Tibial artery (tissue), 4 donors: ENCODE results near the gene HS1BP3.

Experiments
- DNase-seq, 2 donors: peaks; one replicate each; pipeline ENCODE4 v3.0.0-alpha.2; 2019
- H3K27ac ChIP-seq, 2 donors: fragments of 200-600 bp; sonication (generic) in 1 of 2; 1 replicate in 1 of 2; 2 replicates in 1 of 2; pipeline ENCODE4 v1.5.1; 2018 to 2019; ENCODE audit warnings: mild to moderate bottlenecking in 1 of 2
- H3K27me3 ChIP-seq, 2 donors: fragments of 200-600 bp; sonication (generic) in 1 of 2; one replicate each; pipeline versions ENCODE4 v1.5.1 to v1.6.0; 2016 to 2019
- H3K36me3 ChIP-seq, 3 donors: fragments of 200-600 bp; sonication (generic) in 2 of 3; one replicate each; pipeline ENCODE4 v1.5.1; 2016 to 2019; ENCODE audit warnings: mild to moderate bottlenecking in 2 of 3
- H3K4me1 ChIP-seq, 4 donors: fragments of 200-600 bp; sonication (generic) in 2 of 4; 1 replicate in 3 of 4; 2 replicates in 1 of 4; pipeline ENCODE4 v1.5.1; 2016 to 2019
- H3K4me3 ChIP-seq, 2 donors: fragments of 200-600 bp; sonication (generic) in 1 of 2; 1 replicate in 1 of 2; 2 replicates in 1 of 2; pipeline ENCODE4 v1.5.1; 2018 to 2019; ENCODE audit warnings: mild to moderate bottlenecking in 2 of 2
- H3K9me3 ChIP-seq, 3 donors: fragments of 200-600 bp; sonication (generic) in 1 of 3; one replicate each; pipeline ENCODE4 v1.5.1; 2016 to 2019
- CTCF ChIP-seq, 2 experiments: fragments of 200-600 bp in 1 of 2; fragments of 450-650 bp in 1 of 2; IDR thresholded peaks; one replicate each; pipeline ENCODE4 v1.5.1; 2017 to 2019; ENCODE audit warnings: antibody characterized with exemption in 2 of 2, mild to moderate bottlenecking in 1 of 2, moderate library complexity in 1 of 2
- intact Hi-C: fragments of 100-400 bp; cut with DNase I; formaldehyde crosslinking; loops from one replicate; pipeline ENCODE4 v1.15.0; 2023; ENCODE audit warnings: low total_unique reads

Gene HS1BP3

DNA sequence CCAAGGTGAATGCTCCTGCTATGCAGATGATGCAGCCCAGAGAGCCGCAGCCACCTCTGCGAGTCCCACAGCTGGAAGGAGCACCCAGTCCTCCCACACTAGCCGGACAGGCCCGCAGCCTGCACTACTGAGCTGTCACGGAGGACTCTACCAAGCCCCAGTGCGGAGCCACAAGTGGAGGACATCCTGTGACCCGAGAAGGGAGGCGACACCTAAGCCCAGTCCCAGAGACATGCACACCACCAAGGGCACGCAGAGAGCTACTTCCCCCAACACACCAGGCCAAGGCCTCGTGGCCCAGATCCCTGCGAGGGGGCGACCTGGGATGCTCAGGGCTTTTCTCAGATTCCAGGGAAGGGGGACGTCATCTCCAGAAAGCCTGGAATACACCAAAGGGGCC is 12.9 kb downstream of the HS1BP3 start:
- peak overlapping the region; percentile 95 to 98 for H3K27ac ChIP-seq
- TF ChIP-seq CTCF (IDR thresholded peaks at IDR 0.05) = no peak
- H3K4me1 ChIP-seq = peaks cover 3 to 98% (median 73%) of the 10 kb centered on the region in 4 donors

GRCh38 chr2:20637147-20637546 is 13.8 kb downstream of the HS1BP3 start:
- intact Hi-C loops = loop anchor here (2.0 kb wide), 1 partner anchor 194 kb away; no protein-coding TSS in a partner anchor
- Histone ChIP-seq H3K9me3 (no peaks in the 10 kb centered on the region), H3K27me3 (no peaks in the 10 kb centered on the region), H3K27ac (peak overlapping the region; percentile 95 to 98), H3K36me3 (peaks cover 5 to 38% (median 9%) of the 10 kb centered on the region in 3 donors), H3K4me3 (no peak overlapping the region), H3K4me1 (peaks cover 3 to 91% (median 68%) of the 10 kb centered on the region in 4 donors)
- DNase-seq = peak; percentile 83 to 96
- TF ChIP-seq CTCF (IDR thresholded peaks at IDR 0.05) = no peak

More for the DNA sequence above, 12.9 kb downstream of the HS1BP3 start:
- Histone ChIP-seq H3K27me3 (no peaks in the 10 kb centered on the region), H3K4me3 (no peak overlapping the region), H3K9me3 (no peaks in the 10 kb centered on the region), H3K36me3 (peaks cover 5 to 37% (median 12%) of the 10 kb centered on the region in 3 donors)
- intact Hi-C loops = no loop called here
- no peak for DNase-seq

DNA sequence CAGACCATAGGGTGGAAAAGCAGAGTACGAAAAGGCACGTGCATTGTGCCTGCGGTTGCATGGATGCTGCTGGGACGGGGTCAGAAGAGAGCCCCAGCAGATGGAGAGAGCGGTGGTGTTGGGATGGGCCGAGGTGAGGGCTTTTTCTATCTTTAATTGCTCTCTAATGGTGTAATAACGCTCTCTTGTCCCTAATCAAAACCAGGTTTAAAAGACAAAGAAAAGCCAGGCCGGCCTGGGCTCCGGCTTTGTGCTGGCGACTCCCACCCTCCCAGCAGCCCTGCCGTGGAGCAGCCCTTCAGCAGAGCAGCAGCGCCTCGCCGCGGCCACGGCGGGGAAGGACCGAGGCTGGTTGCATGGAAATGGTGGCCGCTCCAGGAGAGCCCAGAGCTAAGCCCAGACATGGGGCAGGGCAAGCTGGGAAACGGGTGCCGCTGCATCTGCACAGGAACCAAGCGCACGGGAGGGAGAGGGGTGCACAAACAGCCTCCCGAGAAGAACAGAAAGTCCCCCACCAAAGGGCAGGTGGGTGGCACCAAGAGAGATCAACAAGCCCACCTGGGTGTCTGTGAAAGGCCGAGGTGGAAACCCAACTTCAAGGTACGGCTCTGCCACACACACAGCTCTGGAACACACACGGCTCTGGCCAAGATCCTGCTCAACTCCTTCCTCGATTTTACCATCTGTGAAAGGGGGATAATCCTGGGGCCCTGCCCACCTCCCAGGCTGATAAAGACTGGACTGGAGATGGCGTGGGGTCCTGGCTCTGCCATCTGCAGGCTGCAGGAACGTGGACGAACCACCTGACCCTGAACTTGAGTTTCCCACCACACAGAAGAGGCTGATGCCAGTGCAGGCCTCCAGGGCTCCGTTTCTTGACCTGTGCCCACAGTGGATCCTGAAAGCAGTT is 15.0 kb downstream of the HS1BP3 start:
- peaks cover 5 to 42% (median 9%) of the 10 kb centered on the region in 3 donors for H3K36me3 ChIP-seq
- H3K4me3 ChIP-seq = peak overlapping the region in 1 of 2 donors; percentile 30
- peaks cover 0 to 84% (median 57%) of the 10 kb centered on the region in 4 donors for H3K4me1 ChIP-seq
- peak; percentile 96 for TF ChIP-seq CTCF (IDR thresholded peaks at IDR 0.05)
- intact Hi-C loops = loop anchor here (2.0 kb wide), 2 partner anchors 17 to 193 kb away; no protein-coding TSS in a partner anchor
- H3K27me3 ChIP-seq = no peaks in the 10 kb centered on the region
- H3K27ac ChIP-seq = peak overlapping the region; percentile 95 to 98
- DNase-seq = peak; percentile 90 to 95
- no peaks in the 10 kb centered on the region for H3K9me3 ChIP-seq

- no peak overlapping the region for H3K4me3 ChIP-seq
- DNase-seq = peak in 1 of 2 donors; percentile 60
- intact Hi-C loops = loop anchor here (2.0 kb wide), 1 partner anchor 16 kb away; no protein-coding TSS in a partner anchor
- no peaks in the 10 kb centered on the region for H3K9me3 ChIP-seq
- peaks cover 0 to 81% (median 50%) of the 10 kb centered on the region in 4 donors for H3K4me1 ChIP-seq
- H3K27me3 ChIP-seq = no peaks in the 10 kb centered on the region
- H3K36me3 ChIP-seq = peaks cover 0 to 37% (median 4%) of the 10 kb centered on the region in 3 donors
- peak overlapping the region; percentile 95 to 98 for H3K27ac ChIP-seq
- no peak for TF ChIP-seq CTCF (IDR thresholded peaks at IDR 0.05)
Measured at GRCh38 chr2:20635113-20635510, 15.8 kb downstream of the HS1BP3 start.

- DNase-seq = peak in 1 of 2 donors; percentile 84
- no peak for TF ChIP-seq CTCF (IDR thresholded peaks at IDR 0.05)
- intact Hi-C loops = loop anchor here (2.0 kb wide), 1 partner anchor 16 kb away; no protein-coding TSS in a partner anchor
- no peaks in the 10 kb centered on the region for H3K9me3 ChIP-seq
- H3K27ac ChIP-seq = peak overlapping the region; percentile 95 to 98
- H3K36me3 ChIP-seq = peaks cover 0 to 36% (median 7%) of the 10 kb centered on the region in 3 donors
- no peak overlapping the region for H3K4me3 ChIP-seq
- H3K27me3 ChIP-seq = no peaks in the 10 kb centered on the region
- peaks cover 0 to 80% (median 50%) of the 10 kb centered on the region in 4 donors for H3K4me1 ChIP-seq
Measured at GRCh38 chr2:20634507-20635112, 16.3 kb downstream of the HS1BP3 start.
